Fibroblast of the aortic adventitia (primary cell): ENCODE results near the gene FUT9. TPM values are rescaled to one million over a fixed set of nuclear protein-coding genes. Genes with fewer than 3 reads are reported as not detected.

Experiments
- DNase-seq: peaks from one replicate; pipeline ENCODE4 v3.0.0-alpha.2; 2010; ENCODE audit warnings: low read depth
- H3K4me3 ChIP-seq: 2 replicates; pipeline ENCODE4 v1.5.1; 2011; ENCODE audit warnings: low read depth, mild to moderate bottlenecking, control low read depth, low read length, moderate library complexity
- CTCF ChIP-seq: IDR thresholded peaks from 2 replicates; pipeline ENCODE4 v1.5.1; 2011; ENCODE audit warnings: mild to moderate bottlenecking, low read length, control low read depth, inconsistent platforms; ENCODE audit not compliant: insufficient read depth
- total RNA-seq: library from RNA; depleted of rRNA; stranded (reverse); fragments of >200 nt; gene quantifications from 2 replicates; pipeline ENCODE4 v1.2.3, GENCODE V29; 2012; ENCODE audit warnings: low replicate concordance

Gene FUT9
- total RNA-seq, 1 donor: under 0.01 TPM

- H3K4me3 ChIP-seq: no peak overlapping the region
- DNase-seq: no peak
- no peak for TF ChIP-seq CTCF
Observed at GRCh38 chr6:96151707-96152106, 135.9 kb downstream of the FUT9 start.

GRCh38 chr6:96152114-96152708 lies 136.4 kb downstream of the FUT9 start:
- no peak overlapping the region for H3K4me3 ChIP-seq
- no peak for TF ChIP-seq CTCF
- no peak for DNase-seq

- no peak for TF ChIP-seq CTCF
- no peak for DNase-seq
Observed at GRCh38 chr6:96153775-96154174, 138.0 kb downstream of the FUT9 start.

GRCh38 chr6:96156425-96156824 lies 140.7 kb downstream of the FUT9 start:
- no peak for TF ChIP-seq CTCF
- DNase-seq: no peak
- H3K4me3 ChIP-seq: no peak overlapping the region

More at GRCh38 chr6:96153775-96154174, 138.0 kb downstream of the FUT9 start:
- no peak overlapping the region for H3K4me3 ChIP-seq

GRCh38 chr6:96157018-96157565 lies 141.3 kb downstream of the FUT9 start:
- no peak for TF ChIP-seq CTCF
- no peak for DNase-seq
- H3K4me3 ChIP-seq: no peak overlapping the region

- DNase-seq: no peak
- TF ChIP-seq CTCF: no peak
- H3K4me3 ChIP-seq: no peak overlapping the region
Observed at GRCh38 chr6:96162711-96163120, 146.9 kb downstream of the FUT9 start.

- no peak for TF ChIP-seq CTCF
- H3K4me3 ChIP-seq: no peak overlapping the region
- DNase-seq: no peak
Observed at GRCh38 chr6:96164802-96165201, 149.0 kb downstream of the FUT9 start.
